Measurements from ENCODE around the gene DCXR. TPM values are rescaled to one million over a fixed set of nuclear protein-coding genes. Genes with fewer than 3 reads are reported as not detected.

The DCXR gene
- total and polyA plus RNA-seq, 2 of the 13 experiments (the other 11 are each of a cell fraction or from before 2014, with no cell fraction given) = 287 to 311 TPM

DNA sequence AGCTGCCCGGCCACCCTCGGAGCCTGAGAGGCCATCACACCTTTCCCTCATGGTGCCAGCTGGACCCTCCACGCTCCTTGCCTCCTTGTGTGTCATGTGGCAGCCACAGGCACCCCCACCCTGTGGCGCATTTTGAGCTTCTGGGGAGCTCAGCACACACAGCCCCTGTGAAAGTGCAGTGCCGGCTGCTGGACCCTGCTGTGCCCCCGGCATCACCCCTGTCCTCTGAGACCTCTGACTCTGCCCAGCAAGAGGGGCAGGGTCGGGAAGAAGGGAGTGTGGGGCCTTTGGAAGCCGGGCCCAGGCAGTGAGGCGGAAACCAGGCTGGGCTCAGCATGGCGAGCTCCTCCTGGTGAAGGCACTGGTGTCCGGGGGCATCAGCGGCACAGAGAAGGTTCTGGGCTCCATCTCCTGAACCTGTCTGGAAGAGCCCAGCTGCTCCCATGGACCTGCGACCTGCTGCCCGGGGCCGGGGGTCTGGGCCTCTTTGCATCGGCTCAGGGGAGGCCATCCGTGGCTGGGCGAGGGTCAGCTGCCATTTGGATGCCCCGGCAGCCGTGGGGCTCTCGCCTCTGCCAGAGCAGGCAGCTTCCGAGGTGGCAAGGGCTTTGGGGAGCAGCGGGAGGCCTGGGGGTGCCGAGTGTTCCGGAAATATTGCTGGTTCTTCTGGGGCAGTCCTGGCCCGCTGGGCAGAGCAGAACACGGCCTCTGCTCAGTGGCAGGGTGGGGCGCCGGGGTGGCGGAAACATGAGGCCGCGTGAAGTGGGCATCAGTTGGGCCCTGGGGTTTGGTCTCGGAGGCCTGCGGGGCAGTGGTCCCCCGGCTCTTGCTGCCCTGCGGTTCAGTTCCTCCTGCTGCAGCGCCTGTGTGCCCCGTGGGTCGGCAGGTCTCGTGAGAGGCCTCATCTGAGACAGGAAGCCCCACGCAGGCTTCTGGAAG, 32.7 kb downstream of the DCXR start (continued):
- TF ChIP-seq ZNF567 (CRISPR knock-in tag; IDR thresholded peaks at IDR 0.05; ENCODE audit: borderline replicate concordance) (no peak), HOXD1 (CRISPR knock-in tag; IDR thresholded peaks at IDR 0.05) (no peak), ZFX (CRISPR knock-in tag; IDR thresholded peaks at IDR 0.05; ENCODE audit: low read depth) (peak; percentile 5; the same call in 1 of the 2 replicates), ZNF292 (CRISPR knock-in tag; IDR thresholded peaks at IDR 0.05; ENCODE audit: borderline replicate concordance, low read depth) (no peak), ZNF678 (CRISPR knock-in tag; IDR thresholded peaks at IDR 0.05) (no peak), CHCHD3 (CRISPR knock-in tag; IDR thresholded peaks at IDR 0.05) (0 out of 2 replicates have a peak, but pooled peaks have one; percentile 17), SP1 (IDR thresholded peaks at IDR 0.05) (no peak), SP1 (CRISPR knock-in tag; IDR thresholded peaks at IDR 0.05) (no peak), POLR2G (IDR thresholded peaks at IDR 0.05; ENCODE audit: low read depth, low read length) (peak; percentile 10; the same call in 1 of the 2 replicates), ZMYM2 (CRISPR knock-in tag; IDR thresholded peaks at IDR 0.05) (no peak), ZNF614 (CRISPR knock-in tag; IDR thresholded peaks at IDR 0.05; ENCODE audit: borderline replicate concordance) (no peak)
- TF ChIP-seq, protein P1, sequence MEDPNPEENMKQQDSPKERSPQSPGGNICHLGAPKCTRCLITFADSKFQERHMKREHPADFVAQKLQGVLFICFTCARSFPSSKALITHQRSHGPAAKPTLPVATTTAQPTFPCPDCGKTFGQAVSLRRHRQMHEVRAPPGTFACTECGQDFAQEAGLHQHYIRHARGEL (CRISPR knock-in tag; IDR thresholded peaks at IDR 0.05) = no peak
- TF ChIP-seq, protein P2, sequence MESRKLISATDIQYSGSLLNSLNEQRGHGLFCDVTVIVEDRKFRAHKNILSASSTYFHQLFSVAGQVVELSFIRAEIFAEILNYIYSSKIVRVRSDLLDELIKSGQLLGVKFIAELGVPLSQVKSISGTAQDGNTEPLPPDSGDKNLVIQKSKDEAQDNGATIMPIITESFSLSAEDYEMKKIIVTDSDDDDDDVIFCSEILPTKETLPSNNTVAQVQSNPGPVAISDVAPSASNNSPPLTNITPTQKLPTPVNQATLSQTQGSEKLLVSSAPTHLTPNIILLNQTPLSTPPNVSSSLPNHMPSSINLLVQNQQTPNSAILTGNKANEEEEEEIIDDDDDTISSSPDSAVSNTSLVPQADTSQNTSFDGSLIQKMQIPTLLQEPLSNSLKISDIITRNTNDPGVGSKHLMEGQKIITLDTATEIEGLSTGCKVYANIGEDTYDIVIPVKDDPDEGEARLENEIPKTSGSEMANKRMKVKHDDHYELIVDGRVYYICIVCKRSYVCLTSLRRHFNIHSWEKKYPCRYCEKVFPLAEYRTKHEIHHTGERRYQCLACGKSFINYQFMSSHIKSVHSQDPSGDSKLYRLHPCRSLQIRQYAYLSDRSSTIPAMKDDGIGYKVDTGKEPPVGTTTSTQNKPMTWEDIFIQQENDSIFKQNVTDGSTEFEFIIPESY (CRISPR knock-in tag; IDR thresholded peaks at IDR 0.05) = peak; percentile 27; the same call in 1 of the 2 replicates
- TF ChIP-seq, protein P3, sequence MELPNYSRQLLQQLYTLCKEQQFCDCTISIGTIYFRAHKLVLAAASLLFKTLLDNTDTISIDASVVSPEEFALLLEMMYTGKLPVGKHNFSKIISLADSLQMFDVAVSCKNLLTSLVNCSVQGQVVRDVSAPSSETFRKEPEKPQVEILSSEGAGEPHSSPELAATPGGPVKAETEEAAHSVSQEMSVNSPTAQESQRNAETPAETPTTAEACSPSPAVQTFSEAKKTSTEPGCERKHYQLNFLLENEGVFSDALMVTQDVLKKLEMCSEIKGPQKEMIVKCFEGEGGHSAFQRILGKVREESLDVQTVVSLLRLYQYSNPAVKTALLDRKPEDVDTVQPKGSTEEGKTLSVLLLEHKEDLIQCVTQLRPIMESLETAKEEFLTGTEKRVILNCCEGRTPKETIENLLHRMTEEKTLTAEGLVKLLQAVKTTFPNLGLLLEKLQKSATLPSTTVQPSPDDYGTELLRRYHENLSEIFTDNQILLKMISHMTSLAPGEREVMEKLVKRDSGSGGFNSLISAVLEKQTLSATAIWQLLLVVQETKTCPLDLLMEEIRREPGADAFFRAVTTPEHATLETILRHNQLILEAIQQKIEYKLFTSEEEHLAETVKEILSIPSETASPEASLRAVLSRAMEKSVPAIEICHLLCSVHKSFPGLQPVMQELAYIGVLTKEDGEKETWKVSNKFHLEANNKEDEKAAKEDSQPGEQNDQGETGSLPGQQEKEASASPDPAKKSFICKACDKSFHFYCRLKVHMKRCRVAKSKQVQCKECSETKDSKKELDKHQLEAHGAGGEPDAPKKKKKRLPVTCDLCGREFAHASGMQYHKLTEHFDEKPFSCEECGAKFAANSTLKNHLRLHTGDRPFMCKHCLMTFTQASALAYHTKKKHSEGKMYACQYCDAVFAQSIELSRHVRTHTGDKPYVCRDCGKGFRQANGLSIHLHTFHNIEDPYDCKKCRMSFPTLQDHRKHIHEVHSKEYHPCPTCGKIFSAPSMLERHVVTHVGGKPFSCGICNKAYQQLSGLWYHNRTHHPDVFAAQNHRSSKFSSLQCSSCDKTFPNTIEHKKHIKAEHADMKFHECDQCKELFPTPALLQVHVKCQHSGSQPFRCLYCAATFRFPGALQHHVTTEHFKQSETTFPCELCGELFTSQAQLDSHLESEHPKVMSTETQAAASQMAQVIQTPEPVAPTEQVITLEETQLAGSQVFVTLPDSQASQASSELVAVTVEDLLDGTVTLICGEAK (IDR thresholded peaks at IDR 0.05) = no peak
- TF ChIP-seq, protein P3 (CRISPR knock-in tag; IDR thresholded peaks at IDR 0.05) = no peak
- TF ChIP-seq, protein P4, sequence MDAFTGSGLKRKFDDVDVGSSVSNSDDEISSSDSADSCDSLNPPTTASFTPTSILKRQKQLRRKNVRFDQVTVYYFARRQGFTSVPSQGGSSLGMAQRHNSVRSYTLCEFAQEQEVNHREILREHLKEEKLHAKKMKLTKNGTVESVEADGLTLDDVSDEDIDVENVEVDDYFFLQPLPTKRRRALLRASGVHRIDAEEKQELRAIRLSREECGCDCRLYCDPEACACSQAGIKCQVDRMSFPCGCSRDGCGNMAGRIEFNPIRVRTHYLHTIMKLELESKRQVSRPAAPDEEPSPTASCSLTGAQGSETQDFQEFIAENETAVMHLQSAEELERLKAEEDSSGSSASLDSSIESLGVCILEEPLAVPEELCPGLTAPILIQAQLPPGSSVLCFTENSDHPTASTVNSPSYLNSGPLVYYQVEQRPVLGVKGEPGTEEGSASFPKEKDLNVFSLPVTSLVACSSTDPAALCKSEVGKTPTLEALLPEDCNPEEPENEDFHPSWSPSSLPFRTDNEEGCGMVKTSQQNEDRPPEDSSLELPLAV (CRISPR knock-in tag; conservative IDR thresholded peaks at IDR 0.05; ENCODE audit: low read depth) = no peak
